Uterus (tissue), 4 donors: ENCODE data around the gene EP400. TPM values are rescaled to one million over a fixed set of nuclear protein-coding genes. Genes with fewer than 3 reads are reported as not detected.
A peak's percentile ranks its signal among the peaks of the same experiment; 100 is the strongest.

Experiments used
- DNase-seq, 2 donors: peaks; one replicate each; pipeline ENCODE4 v3.0.0-alpha.2; 2019 to 2020
- H3K27ac ChIP-seq, 2 donors: fragments of 200-600 bp; sonication (generic); 1 replicate in 1 of 2; 2 replicates in 1 of 2; pipeline ENCODE4 v1.5.1; 2016 to 2018
- H3K27me3 ChIP-seq, 2 donors: fragments of 200-600 bp; sonication (generic); one replicate each; pipeline ENCODE4 v1.5.1; 2018 to 2019; ENCODE audit warnings: control low read depth in 1 of 2
- H3K36me3 ChIP-seq, 2 donors: fragments of 200-600 bp; sonication (generic); one replicate each; pipeline ENCODE4 v1.5.1; 2019; ENCODE audit warnings: control low read depth in 1 of 2
- H3K4me1 ChIP-seq, 2 donors: fragments of 200-600 bp; sonication (generic); one replicate each; pipeline ENCODE4 v1.5.1; 2018 to 2019; ENCODE audit warnings: control low read depth in 1 of 2
- H3K4me3 ChIP-seq, 2 donors: fragments of 200-600 bp; sonication (generic); 1 replicate in 1 of 2; 2 replicates in 1 of 2; pipeline ENCODE4 v1.5.1; 2018 to 2019; ENCODE audit warnings: mild to moderate bottlenecking in 1 of 2
- H3K9me3 ChIP-seq, 2 donors: fragments of 200-600 bp; sonication (generic); one replicate each; pipeline ENCODE4 v1.5.1; 2019; ENCODE audit warnings: control low read depth in 1 of 2
- CTCF ChIP-seq, 4 experiments: fragments of 200-600 bp in 2 of 4; fragments of 450-650 bp in 2 of 4; sonication (generic) in 2 of 4; IDR thresholded peaks; one replicate each; pipeline ENCODE4 v1.5.1; 2016 to 2019; ENCODE audit warnings: antibody characterized with exemption in 4 of 4, mild to moderate bottlenecking in 2 of 4, moderate library complexity in 1 of 4
- POLR2A ChIP-seq, 2 donors: fragments of 450-650 bp; IDR thresholded peaks; one replicate each; pipeline ENCODE4 v1.6.1; 2016; ENCODE audit warnings: antibody characterized with exemption in 2 of 2, mild to moderate bottlenecking in 1 of 2, moderate library complexity in 1 of 2
- intact Hi-C: fragments of 100-400 bp; cut with DNase I; formaldehyde crosslinking; loops from one replicate; pipeline ENCODE4 v1.15.1; 2023; ENCODE audit warnings: low total_unique reads
- total RNA-seq, 4 donors: library from RNA; depleted of rRNA in 3 of 4; stranded (reverse); fragments of >200 nt in 3 of 4; gene quantifications; one replicate each; pipeline versions ENCODE4 v1.1.0 to v1.2.4, GENCODE V29; 2014 to 2023
- donor health status: DM: yes; HTN: yes; CAD: no.

EP400 gene
- total RNA-seq, 4 donors from 2014 or later: 11.8 to 70.6 (median 28.2) TPM

- H3K27ac ChIP-seq: no peak overlapping the region
- TF ChIP-seq CTCF (IDR thresholded peaks at IDR 0.05) (no peak), POLR2A (IDR thresholded peaks at IDR 0.05) (no peak)
- intact Hi-C loops: no loop called here
- DNase-seq: no peak
- no peaks in the 10 kb centered on the region for H3K27me3 ChIP-seq
- H3K36me3 ChIP-seq: no peaks in the 10 kb centered on the region
- H3K4me3 ChIP-seq: no peak overlapping the region
- H3K4me1 ChIP-seq: no peaks in the 10 kb centered on the region
- no peaks in the 10 kb centered on the region for H3K9me3 ChIP-seq
Observed at GRCh38 chr12:131990066-131990979, 40.6 kb downstream of the EP400 start.

- no peak for DNase-seq
Observed at GRCh38 chr12:131990980-131991305, 41.2 kb downstream of the EP400 start.

GRCh38 chr12:131991816-131992430, 42.2 kb downstream of the EP400 start:
- DNase-seq: no peak
- H3K27me3 ChIP-seq: no peaks in the 10 kb centered on the region
- no peak overlapping the region for H3K27ac ChIP-seq
- H3K36me3 ChIP-seq: no peaks in the 10 kb centered on the region
- intact Hi-C loops: no loop called here
- TF ChIP-seq CTCF (IDR thresholded peaks at IDR 0.05) (no peak), POLR2A (IDR thresholded peaks at IDR 0.05) (no peak)
- H3K4me1 ChIP-seq: no peaks in the 10 kb centered on the region
- H3K4me3 ChIP-seq: no peak overlapping the region
- H3K9me3 ChIP-seq: no peaks in the 10 kb centered on the region

More at GRCh38 chr12:131990980-131991305, 41.2 kb downstream of the EP400 start:
- Histone ChIP-seq H3K27ac (no peak overlapping the region), H3K4me1 (no peaks in the 10 kb centered on the region), H3K4me3 (no peak overlapping the region), H3K27me3 (no peaks in the 10 kb centered on the region), H3K9me3 (no peaks in the 10 kb centered on the region), H3K36me3 (no peaks in the 10 kb centered on the region)
- intact Hi-C loops: no loop called here
- TF ChIP-seq POLR2A (IDR thresholded peaks at IDR 0.05): no peak
- TF ChIP-seq CTCF (IDR thresholded peaks at IDR 0.05): no peak

- DNase-seq: no peak
- Histone ChIP-seq H3K4me3 (no peak overlapping the region), H3K4me1 (no peaks in the 10 kb centered on the region), H3K9me3 (no peaks in the 10 kb centered on the region), H3K27me3 (no peaks in the 10 kb centered on the region), H3K27ac (no peak overlapping the region), H3K36me3 (no peaks in the 10 kb centered on the region)
- intact Hi-C loops: no loop called here
- TF ChIP-seq POLR2A (IDR thresholded peaks at IDR 0.05): no peak
- TF ChIP-seq CTCF (IDR thresholded peaks at IDR 0.05): no peak
Observed at GRCh38 chr12:131994589-131994988, 44.8 kb downstream of the EP400 start.

GRCh38 chr12:132000286-132000872, 50.6 kb downstream of the EP400 start:
- H3K9me3 ChIP-seq: no peaks in the 10 kb centered on the region
- H3K4me1 ChIP-seq: no peaks in the 10 kb centered on the region
- peak overlapping the region; percentile 59 to 71 for H3K27ac ChIP-seq
- no peak for DNase-seq
- H3K27me3 ChIP-seq: no peaks in the 10 kb centered on the region
- intact Hi-C loops: no loop called here
- no peak overlapping the region for H3K4me3 ChIP-seq
- no peaks in the 10 kb centered on the region for H3K36me3 ChIP-seq
- TF ChIP-seq POLR2A (IDR thresholded peaks at IDR 0.05) (no peak), CTCF (IDR thresholded peaks at IDR 0.05) (no peak)
